ENCODE measurements around the gene MAML1.
"Not testable (repeated sequence)": the region's sequence is repeated elsewhere in the genome, so short reads cannot be mapped to it uniquely, and the experiment has no call there.

Gene MAML1, protein sequence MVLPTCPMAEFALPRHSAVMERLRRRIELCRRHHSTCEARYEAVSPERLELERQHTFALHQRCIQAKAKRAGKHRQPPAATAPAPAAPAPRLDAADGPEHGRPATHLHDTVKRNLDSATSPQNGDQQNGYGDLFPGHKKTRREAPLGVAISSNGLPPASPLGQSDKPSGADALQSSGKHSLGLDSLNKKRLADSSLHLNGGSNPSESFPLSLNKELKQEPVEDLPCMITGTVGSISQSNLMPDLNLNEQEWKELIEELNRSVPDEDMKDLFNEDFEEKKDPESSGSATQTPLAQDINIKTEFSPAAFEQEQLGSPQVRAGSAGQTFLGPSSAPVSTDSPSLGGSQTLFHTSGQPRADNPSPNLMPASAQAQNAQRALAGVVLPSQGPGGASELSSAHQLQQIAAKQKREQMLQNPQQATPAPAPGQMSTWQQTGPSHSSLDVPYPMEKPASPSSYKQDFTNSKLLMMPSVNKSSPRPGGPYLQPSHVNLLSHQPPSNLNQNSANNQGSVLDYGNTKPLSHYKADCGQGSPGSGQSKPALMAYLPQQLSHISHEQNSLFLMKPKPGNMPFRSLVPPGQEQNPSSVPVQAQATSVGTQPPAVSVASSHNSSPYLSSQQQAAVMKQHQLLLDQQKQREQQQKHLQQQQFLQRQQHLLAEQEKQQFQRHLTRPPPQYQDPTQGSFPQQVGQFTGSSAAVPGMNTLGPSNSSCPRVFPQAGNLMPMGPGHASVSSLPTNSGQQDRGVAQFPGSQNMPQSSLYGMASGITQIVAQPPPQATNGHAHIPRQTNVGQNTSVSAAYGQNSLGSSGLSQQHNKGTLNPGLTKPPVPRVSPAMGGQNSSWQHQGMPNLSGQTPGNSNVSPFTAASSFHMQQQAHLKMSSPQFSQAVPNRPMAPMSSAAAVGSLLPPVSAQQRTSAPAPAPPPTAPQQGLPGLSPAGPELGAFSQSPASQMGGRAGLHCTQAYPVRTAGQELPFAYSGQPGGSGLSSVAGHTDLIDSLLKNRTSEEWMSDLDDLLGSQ

DNA sequence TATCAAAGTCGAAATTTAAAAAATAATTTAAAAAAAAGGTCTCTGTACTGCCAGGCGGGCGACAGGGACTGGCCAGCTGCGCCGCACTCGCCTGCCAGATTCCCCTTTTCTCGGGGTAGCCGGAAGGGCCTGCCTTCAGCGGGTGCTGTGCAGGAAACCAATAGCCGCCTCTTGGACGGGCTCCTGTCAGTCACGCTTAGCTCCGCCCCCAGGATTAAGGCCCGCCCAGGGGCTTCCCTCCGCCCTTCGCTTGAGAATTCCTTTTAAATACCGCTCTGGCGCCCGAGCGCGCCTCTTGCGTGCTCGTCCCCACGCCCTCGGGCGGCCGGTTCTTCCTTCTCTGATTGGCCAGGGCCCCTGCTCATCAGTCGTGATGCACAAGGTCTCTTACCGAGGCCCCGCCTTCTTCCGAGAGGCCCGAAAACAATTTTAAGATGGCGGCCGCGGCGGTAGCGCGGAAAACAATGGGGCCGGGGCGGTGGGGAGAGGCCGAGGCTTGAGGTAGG lies at the start of gene MAML1:
Gene MAML1 (plus strand): TSS at position 411 of the 506 bp plus-strand sequence. CDS start 291 bp downstream, outside the sequence.
- peak; percentile 99 for DNase-seq

DNA sequence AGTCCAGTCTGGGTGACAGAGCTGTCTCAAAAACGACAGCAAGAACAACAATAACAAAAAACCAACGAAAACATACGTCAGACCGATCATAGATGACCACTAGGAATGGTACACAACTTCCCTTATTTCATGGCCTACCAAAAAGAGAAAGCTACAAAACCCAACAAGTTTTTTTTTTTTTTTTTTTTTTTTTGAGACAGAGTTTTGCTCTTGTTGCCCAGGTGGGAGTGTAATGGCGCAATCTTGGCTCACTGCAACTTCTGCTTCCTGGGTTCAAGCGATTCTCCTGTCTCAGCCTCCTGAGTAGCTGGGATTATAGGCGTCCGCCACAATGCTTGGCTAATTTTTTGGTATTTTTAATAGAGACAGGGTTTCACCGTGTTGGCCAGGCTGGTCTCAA lies 43.4 kb upstream of the MAML1 start:
- not testable (repeated sequence) for DNase-seq

DNA sequence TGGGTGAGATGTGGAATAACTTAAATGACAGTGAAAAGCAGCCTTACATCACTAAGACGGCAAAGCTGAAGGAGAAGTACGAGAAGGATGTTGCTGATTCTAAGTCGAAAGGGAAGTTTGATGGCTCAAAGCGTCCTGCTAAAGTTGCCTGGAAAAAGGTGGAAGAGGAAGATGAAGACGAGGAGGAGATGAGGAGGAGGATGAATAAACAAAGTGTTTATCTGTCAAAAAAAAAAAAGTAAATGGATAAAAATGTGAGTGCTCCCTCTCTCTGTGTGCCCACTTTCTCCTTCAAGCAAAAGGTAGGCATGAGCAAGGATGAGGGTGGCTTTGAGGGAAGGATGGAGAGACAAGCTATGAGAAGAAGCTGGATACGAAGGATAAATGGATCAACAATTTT lies 38.1 kb upstream of the MAML1 start:
- DNase-seq = no peak

DNA sequence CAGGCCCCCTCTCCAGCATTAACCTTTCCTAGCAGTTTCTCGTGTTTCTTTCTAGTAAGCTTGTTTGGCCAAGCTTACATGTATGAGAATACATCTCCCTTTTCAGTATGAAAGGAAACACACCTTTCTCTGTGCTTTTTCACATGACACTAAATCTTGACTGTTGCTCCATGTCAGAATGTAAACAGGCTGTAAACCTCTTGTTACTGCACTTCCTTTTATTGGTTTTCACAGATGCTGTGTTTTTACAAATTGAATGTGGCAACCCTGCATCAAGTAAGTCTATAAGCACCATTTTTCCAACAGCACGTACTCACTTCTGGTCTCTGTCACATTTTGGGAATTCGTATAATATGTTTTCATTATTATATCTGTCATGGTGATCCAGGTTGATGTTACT lies 36.0 kb upstream of the MAML1 start:
- DNase-seq = no peak

DNA sequence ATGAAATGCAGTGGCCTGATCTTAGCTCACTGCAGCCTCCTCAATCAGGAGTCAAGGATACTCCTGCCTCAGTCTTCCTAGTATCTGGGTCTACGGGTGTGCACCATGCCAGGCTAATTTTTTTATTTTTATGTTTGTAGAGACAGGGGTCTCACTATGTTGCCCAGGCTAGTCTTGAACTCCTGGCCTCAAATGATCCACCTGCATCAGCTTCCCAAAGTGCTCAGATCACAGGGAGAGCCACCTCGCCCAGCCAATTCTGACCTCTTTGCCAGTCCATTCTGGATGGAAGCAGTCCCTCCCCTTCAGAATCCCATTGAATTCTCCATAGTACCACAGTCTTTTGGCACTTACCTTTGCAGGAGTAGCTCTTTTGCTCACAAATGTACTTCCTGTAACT lies 35.5 kb upstream of the MAML1 start:
- DNase-seq = no peak

DNA sequence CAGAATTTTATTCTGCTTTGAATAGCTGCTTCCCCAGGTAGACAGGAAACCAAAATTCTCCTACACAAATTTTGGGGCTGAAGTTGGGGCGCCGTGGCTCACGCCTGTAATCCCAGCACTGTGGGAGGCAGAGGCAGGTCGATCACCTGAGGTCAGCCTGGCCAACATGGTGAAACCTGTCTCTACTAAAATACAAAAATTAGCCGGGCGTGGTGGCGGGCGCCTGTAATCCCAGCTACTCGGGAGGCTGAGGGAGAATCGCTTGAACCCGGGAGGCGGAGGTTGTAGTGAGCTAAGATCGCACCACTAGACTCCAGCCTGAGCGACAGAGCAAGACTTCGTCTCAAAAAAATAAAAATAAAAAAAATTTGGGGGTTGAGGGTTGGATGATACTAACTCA lies 35.1 kb upstream of the MAML1 start:
- DNase-seq = not testable (repeated sequence)

DNA sequence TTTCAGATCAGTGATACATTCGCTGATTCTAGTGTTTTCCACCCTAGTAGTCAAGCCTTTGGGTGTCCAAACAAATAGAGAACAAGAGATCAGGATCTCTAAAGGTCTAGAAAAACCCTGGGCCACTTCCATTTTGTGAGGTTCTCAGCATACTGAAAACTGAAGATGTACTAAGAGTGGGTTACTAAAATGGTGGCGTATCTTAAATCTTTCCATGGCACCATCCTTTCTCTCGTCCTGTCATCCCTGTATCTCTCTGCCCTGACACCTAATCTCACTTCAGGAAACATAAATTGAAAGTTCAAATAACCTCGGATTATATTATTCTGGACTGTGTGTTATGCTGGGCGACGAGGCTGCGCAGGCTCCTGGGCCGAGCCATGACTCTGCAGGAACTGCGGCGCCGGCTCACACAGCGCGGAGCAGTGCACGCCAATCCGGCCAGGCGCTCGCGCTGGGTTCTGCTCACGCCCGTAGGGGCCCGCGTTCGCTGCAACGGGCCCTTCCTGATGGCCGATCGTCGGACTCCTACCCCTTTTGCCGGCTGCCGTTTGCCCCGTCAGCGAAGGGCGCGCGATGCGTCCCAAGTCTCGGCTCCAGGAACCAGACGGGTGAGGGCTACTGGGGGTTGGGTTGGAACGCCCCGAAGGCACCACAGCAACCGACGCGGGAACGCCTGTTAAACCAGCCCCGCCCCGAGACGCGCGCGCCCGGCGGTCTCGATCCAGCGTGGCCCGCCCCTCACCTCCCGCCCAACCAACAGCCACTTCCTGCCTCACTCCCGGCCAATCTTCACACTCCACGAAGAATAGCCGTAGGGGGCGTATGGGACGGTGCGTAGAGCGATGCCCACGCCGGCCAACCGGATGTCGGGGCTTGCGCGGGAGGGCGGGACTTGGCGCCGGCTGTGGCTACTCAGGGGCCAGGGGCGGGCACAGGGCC lies 34.4 kb upstream of the MAML1 start:
- DNase-seq = peak; percentile 99

DNA sequence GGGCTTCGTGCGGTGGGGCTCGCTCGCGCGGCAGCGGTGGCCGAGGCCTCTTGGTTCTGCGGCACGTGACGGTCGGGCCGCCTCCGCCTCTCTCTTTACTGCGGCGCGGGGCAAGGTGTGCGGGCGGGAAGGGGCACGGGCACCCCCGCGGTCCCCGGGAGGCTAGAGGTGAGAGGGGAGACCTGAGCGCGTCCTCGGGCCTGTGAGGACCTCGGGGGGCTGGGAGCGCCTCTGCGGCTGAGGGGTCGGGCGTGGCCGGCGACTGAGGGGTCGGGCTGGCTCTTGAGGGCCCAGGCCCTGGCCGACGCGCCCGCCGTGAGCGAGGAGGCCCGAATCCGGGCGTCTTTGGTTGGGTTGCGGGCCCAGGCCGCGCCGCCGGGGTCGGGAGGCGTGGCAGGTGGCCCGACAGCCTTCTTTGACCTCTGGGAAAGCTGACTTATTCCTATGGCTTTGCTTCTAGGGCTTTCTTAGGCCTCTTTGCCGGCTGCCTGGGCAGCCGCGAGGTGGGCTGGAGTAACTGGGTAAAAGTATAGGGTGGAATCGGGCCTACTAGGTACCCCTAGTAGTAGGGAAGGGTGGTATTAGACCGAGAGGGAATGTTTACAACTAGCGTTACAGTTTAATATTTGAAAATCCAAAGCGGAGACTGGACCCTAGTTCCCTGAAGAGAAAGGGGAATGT lies 33.5 kb upstream of the MAML1 start, which contains the start of gene CANX:
Gene CANX (plus strand): TSS at position 33 of the 681 bp plus-strand sequence. CDS start 6,715 bp downstream, outside the sequence.
- DNase-seq = no peak

DNA sequence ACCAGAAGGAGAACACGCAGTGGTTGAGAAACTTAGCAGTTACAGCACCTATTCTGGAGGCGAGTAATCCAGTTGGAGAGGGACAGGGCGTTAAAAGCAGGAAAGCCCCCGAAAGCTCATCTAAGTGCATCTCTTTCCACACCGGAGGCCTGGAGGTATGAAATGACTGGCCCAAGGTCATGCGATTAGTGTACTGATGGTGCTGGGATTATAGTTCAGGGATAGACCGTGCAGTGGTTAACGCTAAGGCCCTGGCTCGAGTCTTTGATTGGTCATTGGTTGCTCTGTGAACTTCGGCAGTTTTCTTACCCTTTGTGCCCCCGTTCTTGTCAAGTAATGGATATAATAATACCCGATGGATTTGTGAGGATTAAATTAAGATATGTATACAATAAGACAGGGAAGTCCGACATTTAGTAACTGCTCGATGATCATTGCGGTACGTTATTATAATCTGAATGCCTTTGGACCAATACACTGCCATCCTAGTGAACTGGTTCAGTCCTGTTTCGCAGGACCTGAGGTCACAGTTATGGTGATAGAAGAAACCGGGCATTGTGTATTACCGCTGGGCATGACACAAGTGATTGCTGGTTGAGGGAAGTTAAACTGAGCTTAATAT lies 32.9 kb upstream of the MAML1 start:
- peak; percentile 67 for DNase-seq

DNA sequence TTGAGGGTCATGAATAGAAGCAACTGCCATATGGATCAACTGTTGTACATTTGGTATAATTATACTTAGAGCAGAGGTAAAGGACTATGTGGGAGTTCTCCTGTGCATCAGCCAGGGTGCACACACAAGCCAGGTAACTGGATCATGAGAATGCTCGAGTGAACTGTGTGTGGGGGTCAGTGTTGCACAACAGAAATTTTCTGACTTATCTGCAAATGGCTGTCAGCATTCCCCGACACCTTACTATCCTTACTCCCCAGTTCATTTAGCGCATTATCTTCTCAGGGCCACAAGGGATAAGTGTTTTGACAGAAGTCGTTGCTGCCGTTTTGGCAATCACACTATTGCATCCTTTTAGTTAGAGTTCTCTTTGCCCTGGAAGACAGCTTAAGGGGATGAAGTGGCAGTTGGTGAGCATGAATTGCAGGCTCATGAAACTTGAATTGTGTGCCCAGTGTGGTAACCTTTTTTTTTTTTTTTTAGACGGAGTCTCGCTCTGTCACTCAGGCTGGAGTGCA lies 32.2 kb upstream of the MAML1 start:
- DNase-seq = no peak

DNA sequence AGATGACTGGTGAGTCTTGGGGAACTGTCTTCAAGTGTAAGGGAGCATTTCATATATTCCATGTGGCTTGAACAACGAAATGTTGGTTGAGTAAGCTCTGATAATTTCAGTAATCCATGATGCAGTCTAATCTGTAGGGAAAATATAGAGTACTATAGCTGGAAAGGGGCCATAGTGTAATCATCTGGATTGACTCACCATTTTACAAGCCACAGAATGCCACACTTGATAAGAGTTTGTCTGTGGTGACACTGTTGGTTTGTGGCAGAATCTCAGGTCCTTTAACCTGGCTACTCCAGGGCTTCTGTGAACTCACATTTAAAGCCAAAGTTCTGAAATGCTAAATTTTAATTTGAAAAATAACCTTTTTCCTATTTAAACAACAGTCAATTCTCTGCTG lies 16.3 kb upstream of the MAML1 start:
- no peak for DNase-seq

DNA sequence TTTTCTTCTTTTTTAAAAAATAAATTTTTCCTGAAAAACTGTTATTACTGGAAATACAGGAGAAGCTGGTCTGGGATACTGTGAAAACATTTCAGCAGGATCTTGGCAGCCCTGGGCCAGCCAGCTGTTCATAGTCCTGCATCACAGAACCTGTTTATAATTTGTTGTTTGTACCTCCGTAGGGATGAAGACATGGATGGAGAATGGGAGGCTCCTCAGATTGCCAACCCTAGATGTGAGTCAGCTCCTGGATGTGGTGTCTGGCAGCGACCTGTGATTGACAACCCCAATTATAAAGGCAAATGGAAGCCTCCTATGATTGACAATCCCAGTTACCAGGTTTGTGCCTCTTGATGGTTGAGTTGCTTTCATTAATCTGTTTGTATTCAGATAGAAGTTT lies 12.4 kb upstream of the MAML1 start:
- DNase-seq = no peak

DNA sequence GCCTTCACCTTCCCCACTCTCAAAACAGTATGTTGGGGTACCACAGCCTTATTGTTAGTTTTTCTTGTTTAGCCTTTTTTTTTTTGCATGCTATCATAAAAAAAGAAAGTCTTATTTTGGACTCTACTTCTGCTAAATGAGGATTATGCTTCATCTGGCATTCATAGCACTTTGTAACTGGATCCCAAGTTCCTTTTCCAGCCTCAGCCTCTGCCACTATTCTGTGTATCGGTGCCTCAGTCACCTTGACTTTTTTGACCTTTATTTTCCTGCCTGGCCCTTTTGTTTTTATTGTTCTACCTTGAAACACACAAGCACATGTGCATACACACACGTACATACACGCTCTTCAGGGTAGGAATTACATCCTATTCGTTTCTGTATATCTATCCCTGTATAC lies 8.5 kb upstream of the MAML1 start:
- no peak for DNase-seq

DNA sequence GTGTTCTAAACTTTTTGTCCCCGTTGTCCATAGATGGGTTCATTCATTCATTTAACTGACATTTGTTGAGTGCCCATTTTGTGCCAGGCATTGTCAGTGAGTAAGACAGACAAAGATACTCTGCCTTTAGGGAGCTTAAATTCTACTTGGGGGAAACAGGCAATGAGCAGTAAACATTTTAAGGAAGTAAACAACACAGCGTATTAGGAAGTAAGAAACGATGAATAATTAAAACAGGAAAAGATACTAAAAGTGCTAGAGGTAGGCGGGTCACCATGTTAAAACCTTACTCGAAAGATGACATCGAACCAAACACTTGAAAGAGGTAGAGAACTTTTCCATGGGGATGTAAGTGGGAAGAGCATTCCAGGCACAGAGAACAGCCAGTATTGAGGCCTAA lies 5.5 kb upstream of the MAML1 start:
- no peak for DNase-seq

DNA sequence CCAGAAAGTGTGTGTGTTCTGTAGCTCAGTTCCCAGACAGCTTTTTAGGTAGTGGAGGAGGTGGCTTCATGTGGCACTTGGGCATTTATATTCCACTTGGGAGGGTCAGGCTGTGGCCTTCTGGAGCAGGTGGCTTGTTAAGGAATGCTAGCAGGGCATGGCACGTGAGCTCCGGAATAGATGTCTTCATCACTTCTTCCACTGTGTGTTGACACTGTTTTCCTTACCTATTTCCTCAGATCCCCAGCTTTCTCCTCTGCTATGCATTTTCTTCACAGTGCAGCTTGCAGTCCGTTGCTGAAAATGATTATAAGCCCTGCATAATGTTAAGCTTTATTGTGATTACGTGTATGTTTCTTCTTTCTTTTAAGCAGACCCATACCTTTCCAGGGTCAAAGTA lies 3.3 kb upstream of the MAML1 start:
- no peak for DNase-seq

DNA sequence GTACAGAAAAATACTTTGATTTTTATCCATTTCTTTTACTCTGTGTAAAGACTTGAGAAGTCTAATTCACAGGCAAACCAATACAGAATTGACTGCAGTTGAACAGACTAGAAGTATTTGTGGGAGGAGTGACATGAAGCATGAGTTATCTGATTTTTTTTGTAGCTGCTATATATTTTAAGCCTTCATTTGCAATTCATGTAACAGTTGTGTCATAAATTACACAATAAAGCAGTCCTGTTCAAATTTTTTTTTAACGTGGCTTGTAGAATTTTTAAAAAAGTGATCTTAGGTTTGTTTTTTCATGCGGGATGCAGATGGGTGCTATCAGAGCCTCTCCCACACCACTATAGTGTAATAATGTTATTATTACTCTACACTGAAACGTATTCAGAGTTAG lies 2.9 kb upstream of the MAML1 start:
- DNase-seq = no peak

DNA sequence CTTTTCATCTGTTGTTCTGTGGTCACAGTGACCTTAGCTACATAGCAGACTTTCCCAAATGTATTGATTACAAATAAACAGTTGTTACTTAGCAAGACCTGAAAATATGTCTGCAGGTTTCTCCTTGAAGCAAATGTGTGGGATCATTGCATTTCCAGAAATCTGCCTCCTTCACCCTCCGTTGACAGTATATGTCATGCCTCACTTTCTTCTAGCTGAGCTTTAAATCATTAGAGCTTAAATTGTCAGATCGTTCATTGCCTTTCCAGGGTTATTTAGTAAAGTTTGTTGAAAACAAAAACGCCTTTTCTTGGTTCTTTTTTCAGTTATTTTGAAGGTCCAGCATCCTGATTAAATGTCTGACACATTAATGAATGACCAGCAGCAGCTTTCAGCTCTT lies 2.3 kb upstream of the MAML1 start:
- DNase-seq = no peak

DNA sequence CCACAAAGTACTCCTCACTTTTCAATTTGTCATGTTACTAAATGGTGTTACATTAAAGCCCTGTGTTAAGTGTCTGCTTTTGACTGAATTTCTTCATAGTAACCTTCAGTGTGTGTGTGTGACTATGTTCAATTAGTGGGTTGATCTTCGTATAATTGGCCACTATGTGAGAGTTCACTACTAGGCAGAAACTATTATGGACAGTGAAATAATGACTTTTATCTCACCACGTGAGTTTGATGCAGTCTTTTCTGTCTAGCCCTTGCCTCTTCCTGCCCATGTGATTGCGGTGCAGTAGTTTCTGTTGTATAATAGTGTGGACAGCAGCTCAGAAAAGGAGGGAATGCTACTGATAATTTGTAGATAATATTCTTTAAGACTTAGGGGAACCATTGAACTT lies 1.8 kb upstream of the MAML1 start:
- no peak for DNase-seq

DNA sequence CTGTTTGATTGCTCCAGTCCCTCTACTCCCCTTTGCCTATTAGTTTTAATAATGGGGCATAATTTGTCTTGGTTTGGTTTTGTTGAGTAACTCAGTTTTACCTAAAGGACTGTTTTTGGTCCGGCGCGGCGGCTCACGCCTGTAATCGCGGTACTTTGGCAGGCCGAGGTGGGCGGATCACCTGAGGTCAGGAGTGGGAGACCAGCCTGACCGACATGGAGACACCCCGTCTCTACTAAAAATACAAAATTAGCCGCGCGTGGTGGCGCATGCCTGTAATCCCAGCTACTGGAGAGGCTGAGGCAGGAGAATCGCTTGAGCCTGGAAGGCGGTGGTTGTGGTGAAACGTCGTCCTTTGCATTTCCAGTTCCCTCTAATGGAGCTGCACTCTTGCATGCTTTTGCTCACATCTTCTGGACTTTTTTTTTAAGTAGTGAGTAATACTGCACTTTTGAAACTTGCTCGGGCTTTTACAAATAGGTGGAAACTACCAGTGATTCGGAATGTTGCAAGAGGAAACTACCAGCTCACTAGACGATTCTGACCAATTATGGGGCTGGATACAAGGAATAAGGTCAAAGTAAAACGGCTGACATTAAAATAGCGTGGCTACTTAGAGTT lies 721 bp upstream of the MAML1 start:
- peak; percentile 28 for DNase-seq

All from stimulated activated CD4-positive, alpha-beta T cell treated with anti-CD3 and anti-CD28 coated beads, Interleukin-1b, Interleukin-23, amount 100 ng/mL, for 48 hours (primary cell).